ENCODE results near the gene IFT122.

IFT122 gene

GRCh38 chr3:129424185-129424841 lies 15.7 kb upstream of the IFT122 start:
- H3K4me3 ChIP-seq (ENCODE audit: low read depth, low read length), result no peak overlapping the region
- DNase-seq (ENCODE audit: low read depth), result peak; percentile 83
- TF ChIP-seq, protein P1, sequence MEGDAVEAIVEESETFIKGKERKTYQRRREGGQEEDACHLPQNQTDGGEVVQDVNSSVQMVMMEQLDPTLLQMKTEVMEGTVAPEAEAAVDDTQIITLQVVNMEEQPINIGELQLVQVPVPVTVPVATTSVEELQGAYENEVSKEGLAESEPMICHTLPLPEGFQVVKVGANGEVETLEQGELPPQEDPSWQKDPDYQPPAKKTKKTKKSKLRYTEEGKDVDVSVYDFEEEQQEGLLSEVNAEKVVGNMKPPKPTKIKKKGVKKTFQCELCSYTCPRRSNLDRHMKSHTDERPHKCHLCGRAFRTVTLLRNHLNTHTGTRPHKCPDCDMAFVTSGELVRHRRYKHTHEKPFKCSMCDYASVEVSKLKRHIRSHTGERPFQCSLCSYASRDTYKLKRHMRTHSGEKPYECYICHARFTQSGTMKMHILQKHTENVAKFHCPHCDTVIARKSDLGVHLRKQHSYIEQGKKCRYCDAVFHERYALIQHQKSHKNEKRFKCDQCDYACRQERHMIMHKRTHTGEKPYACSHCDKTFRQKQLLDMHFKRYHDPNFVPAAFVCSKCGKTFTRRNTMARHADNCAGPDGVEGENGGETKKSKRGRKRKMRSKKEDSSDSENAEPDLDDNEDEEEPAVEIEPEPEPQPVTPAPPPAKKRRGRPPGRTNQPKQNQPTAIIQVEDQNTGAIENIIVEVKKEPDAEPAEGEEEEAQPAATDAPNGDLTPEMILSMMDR (IDR thresholded peaks at IDR 0.05; ENCODE audit: insufficient read depth, low read depth, low read length, missing control alignments), result no peak

GRCh38 chr3:129425213-129425612 lies 14.8 kb upstream of the IFT122 start:
- TF ChIP-seq, protein P1 (IDR thresholded peaks at IDR 0.05; ENCODE audit: insufficient read depth, low read depth, low read length, missing control alignments), result no peak
- no peak overlapping the region for H3K4me3 ChIP-seq (ENCODE audit: low read depth, low read length)
- no peak for DNase-seq (ENCODE audit: low read depth)

DNA sequence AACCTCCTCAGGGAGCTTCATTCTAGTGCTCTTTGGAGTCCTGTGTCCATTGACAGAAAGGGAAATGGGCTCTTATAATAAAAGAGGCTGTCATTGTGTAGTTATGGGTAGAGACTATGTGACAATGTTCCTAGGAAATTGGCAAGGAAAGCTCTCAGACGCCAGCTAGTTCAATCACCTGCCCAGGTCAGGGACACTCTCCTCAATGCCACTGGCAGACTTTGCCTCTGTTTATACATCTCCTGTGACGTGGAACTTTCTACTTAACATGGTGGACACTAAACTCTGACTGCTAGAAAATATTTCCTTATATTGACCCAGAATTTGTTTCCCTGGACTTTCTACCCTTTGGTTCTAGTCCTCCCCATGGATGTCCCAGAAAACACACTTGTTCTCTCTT lies 14.4 kb upstream of the IFT122 start:
- no peak for DNase-seq (ENCODE audit: low read depth)
- TF ChIP-seq, protein P1 (IDR thresholded peaks at IDR 0.05; ENCODE audit: insufficient read depth, low read depth, low read length, missing control alignments), result no peak
- no peak overlapping the region for H3K4me3 ChIP-seq (ENCODE audit: low read depth, low read length)

DNA sequence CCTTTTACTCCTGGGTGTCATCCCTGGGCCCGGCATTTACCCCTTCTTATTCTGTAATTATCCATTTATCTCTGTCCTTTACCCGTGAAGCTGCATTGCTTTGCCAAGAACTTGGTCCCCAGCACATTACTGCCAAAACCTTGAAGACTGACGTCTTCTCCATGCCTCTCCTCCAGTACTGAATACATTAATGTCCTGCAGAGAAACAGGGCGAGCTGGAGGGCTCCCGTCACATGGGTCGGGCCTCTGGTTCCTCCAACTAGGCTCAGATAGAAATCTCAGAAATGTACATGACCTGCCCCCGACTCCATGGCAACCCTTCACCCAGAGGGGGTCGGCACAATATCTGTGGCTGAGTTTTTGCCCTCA lies 12.0 kb upstream of the IFT122 start:
- no peak overlapping the region for H3K4me3 ChIP-seq (ENCODE audit: low read depth, low read length)
- no peak for DNase-seq (ENCODE audit: low read depth)
- TF ChIP-seq, protein P1 (IDR thresholded peaks at IDR 0.05; ENCODE audit: insufficient read depth, low read depth, low read length, missing control alignments), result no peak

GRCh38 chr3:129428376-129429079 lies 11.5 kb upstream of the IFT122 start, which contains the start of gene EFCAB12:
Gene EFCAB12 (minus strand): TSS chr3:129428636. CDS start chr3:129428488, 148 bp downstream.
- peak; percentile 86 for DNase-seq (ENCODE audit: low read depth)
- TF ChIP-seq, protein P1 (IDR thresholded peaks at IDR 0.05; ENCODE audit: insufficient read depth, low read depth, low read length, missing control alignments), result no peak
- no peak within 1 kb of the TSS for H3K4me3 ChIP-seq (ENCODE audit: low read depth, low read length)

GRCh38 chr3:129429080-129429451 lies 11.0 kb upstream of the IFT122 start:
- DNase-seq (ENCODE audit: low read depth), result no peak
- TF ChIP-seq, protein P1 (IDR thresholded peaks at IDR 0.05; ENCODE audit: insufficient read depth, low read depth, low read length, missing control alignments), result no peak
- H3K4me3 ChIP-seq (ENCODE audit: low read depth, low read length), result no peak overlapping the region
